Ectodermal cell (in vitro differentiated cells): ENCODE results near the gene IL2RA.
"Not testable (repeated sequence)": the region's sequence is repeated elsewhere in the genome, so short reads cannot be mapped to it uniquely, and the experiment has no call there.

Experiments used
- H3K27ac ChIP-seq: 2 replicates; pipeline ENCODE4 v1.7.0; 2013; ENCODE audit warnings: mild to moderate bottlenecking, low read depth, low read length; ENCODE audit not compliant: insufficient read depth, poor library complexity, severe bottlenecking
- H3K27me3 ChIP-seq: 2 replicates; pipeline ENCODE4 v1.7.0; 2013; ENCODE audit warnings: mild to moderate bottlenecking, low read length; ENCODE audit not compliant: insufficient read depth, control insufficient read depth, poor library complexity, severe bottlenecking
- H3K36me3 ChIP-seq: one replicate; pipeline ENCODE4 v1.7.0; 2013; ENCODE audit warnings: low read length; ENCODE audit not compliant: control insufficient read depth, insufficient read depth
- H3K4me1 ChIP-seq: one replicate; pipeline ENCODE4 v1.7.0; 2013; ENCODE audit warnings: low read length; ENCODE audit not compliant: control insufficient read depth, insufficient read depth
- H3K4me3 ChIP-seq: 2 replicates; pipeline ENCODE4 v1.7.0; 2013; ENCODE audit warnings: low read depth, low read length, control low read depth; ENCODE audit not compliant: insufficient read depth
- H3K9me3 ChIP-seq: 2 replicates; pipeline ENCODE4 v1.7.0; 2013; ENCODE audit warnings: mild to moderate bottlenecking, low read length, moderate library complexity; ENCODE audit not compliant: control insufficient read depth
- WGBS, 2 experiments: methylation state at CpG; one replicate each; pipeline ENCODE4 v1.1.7; 2013; ENCODE audit warnings: missing lambda C conversion rate in 2 of 2; 5-methylcytosine and 5-hydroxymethylcytosine counted together

Gene IL2RA

GRCh38 chr10:5971315-5971832 is 90.8 kb downstream of the IL2RA start:
- Histone ChIP-seq H3K27me3 (peaks cover 15% of the 10 kb centered on the region), H3K9me3 (no peaks in the 10 kb centered on the region), H3K4me3 (no peak overlapping the region), H3K27ac (no peak overlapping the region), H3K36me3 (no peaks in the 10 kb centered on the region), H3K4me1 (no peaks in the 10 kb centered on the region)
- WGBS, 2 experiments = 91% methylated on average over 8 of the region's 8 CpGs

- H3K27me3 ChIP-seq = peaks cover 7% of the 10 kb centered on the region
- no peaks in the 10 kb centered on the region for H3K9me3 ChIP-seq
- no peak overlapping the region for H3K4me3 ChIP-seq
- H3K27ac ChIP-seq = no peak overlapping the region
- 89 to 96% methylated on average over 3 of the region's 3 CpGs for WGBS, 2 experiments
- no peaks in the 10 kb centered on the region for H3K36me3 ChIP-seq
- no peaks in the 10 kb centered on the region for H3K4me1 ChIP-seq
These were observed 91.6 kb downstream of the IL2RA start for GRCh38 chr10:5970527-5970926.

- Histone ChIP-seq H3K4me3 (no peak overlapping the region), H3K27me3 (peaks cover 2% of the 10 kb centered on the region), H3K9me3 (no peaks in the 10 kb centered on the region), H3K36me3 (no peaks in the 10 kb centered on the region), H3K27ac (no peak overlapping the region), H3K4me1 (no peaks in the 10 kb centered on the region)
- 88 to 92% methylated on average over 1 of the region's 2 CpGs for WGBS, 2 experiments
These were observed 92.1 kb downstream of the IL2RA start for GRCh38 chr10:5970066-5970465.

- Histone ChIP-seq H3K36me3 (no peaks in the 10 kb centered on the region), H3K9me3 (no peaks in the 10 kb centered on the region), H3K27ac (no peak overlapping the region), H3K4me1 (no peaks in the 10 kb centered on the region), H3K4me3 (no peak overlapping the region), H3K27me3 (no peaks in the 10 kb centered on the region)
- 95% methylated on average over 9 of the region's 9 CpGs for WGBS, 2 experiments
These were observed 93.3 kb downstream of the IL2RA start for GRCh38 chr10:5968681-5969453.

- Histone ChIP-seq H3K27me3 (no peaks in the 10 kb centered on the region), H3K4me1 (no peaks in the 10 kb centered on the region), H3K9me3 (no peaks in the 10 kb centered on the region), H3K27ac (no peak overlapping the region), H3K4me3 (no peak overlapping the region), H3K36me3 (no peaks in the 10 kb centered on the region)
- WGBS, 2 experiments = 86 to 90% methylated on average over 5 of the region's 5 CpGs
These were observed 94.0 kb downstream of the IL2RA start for GRCh38 chr10:5968037-5968680.

GRCh38 chr10:5965266-5965665 is 96.9 kb downstream of the IL2RA start:
- no peaks in the 10 kb centered on the region for H3K9me3 ChIP-seq
- no peaks in the 10 kb centered on the region for H3K27me3 ChIP-seq
- no peaks in the 10 kb centered on the region for H3K4me1 ChIP-seq
- WGBS, 2 experiments = 93 to 95% methylated on average over 8 of the region's 8 CpGs
- H3K27ac ChIP-seq = no peak overlapping the region
- H3K4me3 ChIP-seq = no peak overlapping the region
- H3K36me3 ChIP-seq = no peaks in the 10 kb centered on the region

GRCh38 chr10:5964736-5965135 is 97.4 kb downstream of the IL2RA start:
- Histone ChIP-seq H3K9me3 (no peaks in the 10 kb centered on the region), H3K4me3 (no peak overlapping the region), H3K36me3 (no peaks in the 10 kb centered on the region), H3K27me3 (no peaks in the 10 kb centered on the region), H3K27ac (no peak overlapping the region), H3K4me1 (no peaks in the 10 kb centered on the region)
- 90 to 91% methylated on average over 13 of the region's 13 CpGs for WGBS, 2 experiments

- no peak overlapping the region for H3K27ac ChIP-seq
- 93% methylated on average over 10 of the region's 10 CpGs for WGBS, 2 experiments
- no peaks in the 10 kb centered on the region for H3K4me1 ChIP-seq
- H3K27me3 ChIP-seq = no peaks in the 10 kb centered on the region
- no peak overlapping the region for H3K4me3 ChIP-seq
- H3K9me3 ChIP-seq = no peaks in the 10 kb centered on the region
- H3K36me3 ChIP-seq = no peaks in the 10 kb centered on the region
These were observed 98.6 kb downstream of the IL2RA start for GRCh38 chr10:5963591-5963990.

GRCh38 chr10:5963071-5963470 is 99.1 kb downstream of the IL2RA start:
- Histone ChIP-seq H3K36me3 (no peaks in the 10 kb centered on the region), H3K27ac (no peak overlapping the region)
- 79 to 80% methylated on average over 7 of the region's 7 CpGs for WGBS, 2 experiments

GRCh38 chr10:5962358-5962940 is 99.7 kb downstream of the IL2RA start:
- not testable (repeated sequence) for H3K27me3 ChIP-seq, H3K4me3 ChIP-seq
- 93% methylated on average over 10 of the region's 10 CpGs for WGBS, 2 experiments

More at GRCh38 chr10:5963071-5963470, 99.1 kb downstream of the IL2RA start:
- Histone ChIP-seq H3K4me1 (no peaks in the 10 kb centered on the region), H3K9me3 (no peaks in the 10 kb centered on the region), H3K27me3 (no peaks in the 10 kb centered on the region), H3K4me3 (no peak overlapping the region)

More at GRCh38 chr10:5962358-5962940, 99.7 kb downstream of the IL2RA start:
- H3K9me3 ChIP-seq, H3K27ac ChIP-seq, H3K4me1 ChIP-seq, H3K36me3 ChIP-seq: not testable (repeated sequence)
